Measurements from ENCODE around the gene YWHAH. TPM values are rescaled to one million over a fixed set of nuclear protein-coding genes. Genes with fewer than 3 reads are reported as not detected.

Gene YWHAH
- total RNA-seq, 1 donor from 2014 or later, result 160 TPM

GRCh38 chr22:31905356-31905755, 39.0 kb upstream of the YWHAH start:
- Histone ChIP-seq H2AFZ (ENCODE audit: low read depth, low read length) (no peak overlapping the region), H3K9me3 (ENCODE audit: insufficient read depth, low read depth, low read length) (no peaks in the 10 kb centered on the region), H4K20me1 (ENCODE audit: insufficient read depth, low read length) (no peaks in the 10 kb centered on the region), H3K36me3 (ENCODE audit: insufficient read depth, low read length) (peaks cover 3% of the 10 kb centered on the region), H3K9ac (ENCODE audit: low read length) (no peak overlapping the region), H3K4me2 (ENCODE audit: low read length) (no peak overlapping the region), H3K79me2 (ENCODE audit: insufficient read depth, low read length) (no peaks in the 10 kb centered on the region), H3K4me1 (ENCODE audit: insufficient read depth, low read length) (no peaks in the 10 kb centered on the region), H3K27ac (ENCODE audit: low read depth, low read length) (no peak overlapping the region), H3K4me3 (ENCODE audit: insufficient read depth, low read depth, low read length) (no peak overlapping the region), H3K27me3 (ENCODE audit: insufficient read depth, low read length) (no peaks in the 10 kb centered on the region)
- FAIRE-seq (no peak), DNase-seq (ENCODE audit: low read depth) (no peak)
- H3K9me3 Mint-ChIP-seq (ENCODE audit: unreplicated experiment), result no peaks in the 10 kb centered on the region
- H3K27ac Mint-ChIP-seq (ENCODE audit: unreplicated experiment), result no peak overlapping the region
- peaks cover 24% of the 10 kb centered on the region for H3K36me3 Mint-ChIP-seq (ENCODE audit: low read depth, unreplicated experiment)
- H3K4me1 Mint-ChIP-seq (ENCODE audit: low read depth, unreplicated experiment), result no peaks in the 10 kb centered on the region
- H3K4me3 Mint-ChIP-seq (ENCODE audit: unreplicated experiment), result no peak overlapping the region
- TF ChIP-seq EZH2 (IDR thresholded peaks at IDR 0.05; ENCODE audit: insufficient read depth, low read length) (no peak), CTCF (IDR thresholded peaks at IDR 0.05; ENCODE audit: insufficient read depth, low read depth, low read length) (no peak)
- peaks cover 2% of the 10 kb centered on the region for H3K27me3 Mint-ChIP-seq (ENCODE audit: low read depth, unreplicated experiment)

GRCh38 chr22:31906086-31906485, 38.2 kb upstream of the YWHAH start:
- Histone ChIP-seq H3K9me3 (ENCODE audit: insufficient read depth, low read depth, low read length) (no peaks in the 10 kb centered on the region), H3K4me1 (ENCODE audit: insufficient read depth, low read length) (no peaks in the 10 kb centered on the region), H3K4me2 (ENCODE audit: low read length) (no peak overlapping the region), H3K79me2 (ENCODE audit: insufficient read depth, low read length) (no peaks in the 10 kb centered on the region), H3K27ac (ENCODE audit: low read depth, low read length) (no peak overlapping the region), H4K20me1 (ENCODE audit: insufficient read depth, low read length) (no peaks in the 10 kb centered on the region), H3K27me3 (ENCODE audit: insufficient read depth, low read length) (no peaks in the 10 kb centered on the region), H3K36me3 (ENCODE audit: insufficient read depth, low read length) (peaks cover 3% of the 10 kb centered on the region), H3K9ac (ENCODE audit: low read length) (no peak overlapping the region), H3K4me3 (ENCODE audit: insufficient read depth, low read depth, low read length) (no peak overlapping the region), H2AFZ (ENCODE audit: low read depth, low read length) (no peak overlapping the region)
- no peak for DNase-seq (ENCODE audit: low read depth)
- FAIRE-seq, result no peak
- no peak overlapping the region for H3K27ac Mint-ChIP-seq (ENCODE audit: unreplicated experiment)
- H3K9me3 Mint-ChIP-seq (ENCODE audit: unreplicated experiment), result no peaks in the 10 kb centered on the region
- H3K4me1 Mint-ChIP-seq (ENCODE audit: low read depth, unreplicated experiment), result no peaks in the 10 kb centered on the region
- H3K4me3 Mint-ChIP-seq (ENCODE audit: unreplicated experiment), result no peak overlapping the region
- H3K36me3 Mint-ChIP-seq (ENCODE audit: low read depth, unreplicated experiment), result peaks cover 25% of the 10 kb centered on the region
- TF ChIP-seq EZH2 (IDR thresholded peaks at IDR 0.05; ENCODE audit: insufficient read depth, low read length) (no peak), CTCF (IDR thresholded peaks at IDR 0.05; ENCODE audit: insufficient read depth, low read depth, low read length) (no peak)
- peaks cover 2% of the 10 kb centered on the region for H3K27me3 Mint-ChIP-seq (ENCODE audit: low read depth, unreplicated experiment)

DNA sequence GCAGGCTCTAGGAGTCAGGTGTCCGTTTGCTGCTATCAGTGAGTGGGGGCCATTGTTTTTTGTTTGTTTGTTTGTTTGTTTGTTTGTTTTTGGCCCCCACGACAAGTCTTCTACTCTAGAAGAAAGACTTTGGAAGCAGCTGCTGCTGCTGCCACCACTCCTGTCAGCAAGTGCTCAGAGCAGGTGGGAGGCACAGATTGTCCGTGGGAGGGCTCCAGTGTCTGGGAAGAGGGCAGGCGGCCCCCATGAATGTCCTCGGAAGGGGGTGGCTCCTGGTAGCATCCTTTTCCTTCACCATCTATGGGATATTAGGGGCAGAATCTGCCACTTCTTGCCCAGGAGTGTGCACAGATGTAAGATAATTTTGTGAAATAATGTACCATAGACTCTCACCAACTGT, 37.8 kb upstream of the YWHAH start:
- H3K36me3 Mint-ChIP-seq (ENCODE audit: low read depth, unreplicated experiment), result peaks cover 25% of the 10 kb centered on the region
- no peaks in the 10 kb centered on the region for H4K20me1 ChIP-seq (ENCODE audit: insufficient read depth, low read length)
- H3K9ac ChIP-seq (ENCODE audit: low read length), result no peak overlapping the region
- no peak overlapping the region for H3K4me3 ChIP-seq (ENCODE audit: insufficient read depth, low read depth, low read length)
- TF ChIP-seq EZH2 (IDR thresholded peaks at IDR 0.05; ENCODE audit: insufficient read depth, low read length) (no peak), CTCF (IDR thresholded peaks at IDR 0.05; ENCODE audit: insufficient read depth, low read depth, low read length) (no peak)
- no peak overlapping the region for H3K4me2 ChIP-seq (ENCODE audit: low read length)
- DNase-seq (ENCODE audit: low read depth), result no peak
- H3K27me3 ChIP-seq (ENCODE audit: insufficient read depth, low read length), result no peaks in the 10 kb centered on the region
- H3K9me3 Mint-ChIP-seq (ENCODE audit: unreplicated experiment), result no peaks in the 10 kb centered on the region
- no peak overlapping the region for H2AFZ ChIP-seq (ENCODE audit: low read depth, low read length)
- H3K9me3 ChIP-seq (ENCODE audit: insufficient read depth, low read depth, low read length), result no peaks in the 10 kb centered on the region
- H3K27ac Mint-ChIP-seq (ENCODE audit: unreplicated experiment), result no peak overlapping the region
- no peak overlapping the region for H3K4me3 Mint-ChIP-seq (ENCODE audit: unreplicated experiment)
- no peak for FAIRE-seq
- H3K27ac ChIP-seq (ENCODE audit: low read depth, low read length), result no peak overlapping the region
- H3K79me2 ChIP-seq (ENCODE audit: insufficient read depth, low read length), result no peaks in the 10 kb centered on the region
- H3K27me3 Mint-ChIP-seq (ENCODE audit: low read depth, unreplicated experiment), result peaks cover 2% of the 10 kb centered on the region
- no peaks in the 10 kb centered on the region for H3K4me1 Mint-ChIP-seq (ENCODE audit: low read depth, unreplicated experiment)
- H3K36me3 ChIP-seq (ENCODE audit: insufficient read depth, low read length), result peaks cover 3% of the 10 kb centered on the region
- H3K4me1 ChIP-seq (ENCODE audit: insufficient read depth, low read length), result no peaks in the 10 kb centered on the region

Data from astrocyte (in vitro differentiated cells and primary cell).